ENCODE data around the gene AFG1L. TPM values are rescaled to one million over a fixed set of nuclear protein-coding genes. Genes with fewer than 3 reads are reported as not detected.

The AFG1L gene
- total RNA-seq, 3 donors from 2014 or later = 8.4 to 11.7 (median 10.6) TPM

DNA sequence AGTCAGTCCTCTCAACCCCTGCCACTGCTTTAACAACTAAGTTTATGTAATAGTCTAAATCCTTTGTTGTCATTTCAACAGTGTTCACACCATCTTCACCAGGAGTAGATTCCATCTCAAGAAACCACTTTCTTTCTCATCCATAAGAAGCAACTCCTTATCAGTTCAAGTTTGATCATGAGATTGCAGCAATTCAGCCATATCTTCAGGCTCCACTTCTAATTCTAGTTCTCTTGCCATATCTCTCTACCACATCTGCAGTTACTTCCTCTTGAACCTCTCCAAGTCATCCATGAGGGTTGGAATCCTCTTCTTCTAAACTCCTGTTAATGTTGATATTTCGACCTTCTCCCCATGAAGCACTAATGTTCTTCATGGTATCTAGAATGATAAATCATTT lies 208.0 kb downstream of the AFG1L start:
- ATAC-seq (no peak), DNase-seq (no peak)
- TF ChIP-seq, protein P1, sequence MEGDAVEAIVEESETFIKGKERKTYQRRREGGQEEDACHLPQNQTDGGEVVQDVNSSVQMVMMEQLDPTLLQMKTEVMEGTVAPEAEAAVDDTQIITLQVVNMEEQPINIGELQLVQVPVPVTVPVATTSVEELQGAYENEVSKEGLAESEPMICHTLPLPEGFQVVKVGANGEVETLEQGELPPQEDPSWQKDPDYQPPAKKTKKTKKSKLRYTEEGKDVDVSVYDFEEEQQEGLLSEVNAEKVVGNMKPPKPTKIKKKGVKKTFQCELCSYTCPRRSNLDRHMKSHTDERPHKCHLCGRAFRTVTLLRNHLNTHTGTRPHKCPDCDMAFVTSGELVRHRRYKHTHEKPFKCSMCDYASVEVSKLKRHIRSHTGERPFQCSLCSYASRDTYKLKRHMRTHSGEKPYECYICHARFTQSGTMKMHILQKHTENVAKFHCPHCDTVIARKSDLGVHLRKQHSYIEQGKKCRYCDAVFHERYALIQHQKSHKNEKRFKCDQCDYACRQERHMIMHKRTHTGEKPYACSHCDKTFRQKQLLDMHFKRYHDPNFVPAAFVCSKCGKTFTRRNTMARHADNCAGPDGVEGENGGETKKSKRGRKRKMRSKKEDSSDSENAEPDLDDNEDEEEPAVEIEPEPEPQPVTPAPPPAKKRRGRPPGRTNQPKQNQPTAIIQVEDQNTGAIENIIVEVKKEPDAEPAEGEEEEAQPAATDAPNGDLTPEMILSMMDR (IDR thresholded peaks at IDR 0.05) = no peak
- no peaks in the 10 kb centered on the region for H3K4me1 ChIP-seq (ENCODE audit: low read depth)
- H3K4me3 ChIP-seq = no peak overlapping the region
- H3K9me3 ChIP-seq = no peaks in the 10 kb centered on the region
- intact Hi-C loops (cut with DNase I, micrococcal nuclease) = no loop called here
- no peaks in the 10 kb centered on the region for H3K36me3 ChIP-seq (ENCODE audit: low read depth)

DNA sequence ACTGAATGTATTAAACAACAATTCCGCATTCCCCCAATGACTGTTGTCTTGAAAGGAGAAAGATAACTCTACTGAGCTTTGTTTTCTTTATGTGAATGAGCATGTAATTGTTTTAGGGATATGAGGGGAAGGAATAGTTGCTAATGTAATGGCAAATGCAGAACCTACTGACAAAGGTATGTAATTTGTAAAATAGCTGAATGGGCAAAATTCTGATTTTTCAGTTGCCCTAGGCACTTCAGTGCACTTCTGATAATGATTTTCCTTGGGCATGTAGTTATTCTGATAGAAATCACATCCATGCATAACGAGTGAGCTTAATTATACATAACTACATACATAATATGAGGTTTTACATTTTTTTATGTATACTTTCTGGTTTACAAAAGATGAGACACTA lies 212.5 kb downstream of the AFG1L start:
- no peaks in the 10 kb centered on the region for H3K36me3 ChIP-seq (ENCODE audit: low read depth)
- H3K9me3 ChIP-seq = no peaks in the 10 kb centered on the region
- ATAC-seq (no peak), DNase-seq (no peak)
- no peak overlapping the region for H3K4me3 ChIP-seq
- H3K4me1 ChIP-seq (ENCODE audit: low read depth) = no peaks in the 10 kb centered on the region
- TF ChIP-seq, protein P1 (IDR thresholded peaks at IDR 0.05) = no peak
- intact Hi-C loops (cut with DNase I, micrococcal nuclease) = no loop called here

DNA sequence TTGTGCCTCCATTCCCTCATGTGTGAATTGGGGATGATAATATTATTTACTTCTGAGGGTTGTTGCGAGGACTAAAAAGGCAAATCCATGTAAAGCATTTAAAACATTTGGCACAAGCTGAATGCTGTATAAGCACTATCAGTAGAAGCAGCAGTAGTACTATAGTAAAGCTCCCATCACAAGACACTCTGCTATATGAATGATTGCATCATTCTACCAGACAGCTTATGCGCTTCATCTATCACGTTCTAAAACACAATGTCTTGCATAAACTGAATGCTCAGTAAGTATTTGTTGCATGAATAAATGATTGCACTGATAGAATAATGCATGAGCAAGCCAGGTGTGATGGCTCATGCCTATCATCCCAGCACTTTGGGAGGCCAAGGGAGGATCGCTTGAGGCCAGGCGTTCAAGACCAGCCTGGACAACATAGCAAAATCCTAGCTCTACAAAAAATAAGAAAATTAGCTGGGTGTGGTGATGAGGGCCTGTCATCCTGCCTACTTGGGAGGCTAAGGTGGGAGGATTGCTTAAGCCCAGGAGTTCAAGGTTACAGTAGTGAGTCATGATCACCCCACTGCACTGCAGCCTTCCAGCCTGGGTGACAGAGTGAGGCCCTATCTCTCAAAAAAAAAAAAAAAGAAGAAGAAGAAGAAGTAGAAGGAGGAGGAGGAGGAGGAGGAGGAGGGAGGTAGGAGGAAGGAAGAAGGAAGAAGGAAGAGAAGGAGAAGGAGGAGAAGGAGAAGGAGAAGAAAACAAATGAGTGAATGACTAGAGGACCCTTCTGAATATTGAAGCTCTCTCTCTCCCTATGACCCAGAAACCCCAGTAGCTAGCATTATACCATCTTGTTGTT lies 215.8 kb downstream of the AFG1L start:
- intact Hi-C loops (cut with DNase I, micrococcal nuclease) = no loop called here
- Histone ChIP-seq H3K4me1 (ENCODE audit: low read depth) (no peaks in the 10 kb centered on the region), H3K9me3 (no peaks in the 10 kb centered on the region), H3K36me3 (ENCODE audit: low read depth) (no peaks in the 10 kb centered on the region), H3K4me3 (no peak overlapping the region)
- no peak for ATAC-seq
- TF ChIP-seq, protein P1 (IDR thresholded peaks at IDR 0.05) = no peak
- DNase-seq = no peak

DNA sequence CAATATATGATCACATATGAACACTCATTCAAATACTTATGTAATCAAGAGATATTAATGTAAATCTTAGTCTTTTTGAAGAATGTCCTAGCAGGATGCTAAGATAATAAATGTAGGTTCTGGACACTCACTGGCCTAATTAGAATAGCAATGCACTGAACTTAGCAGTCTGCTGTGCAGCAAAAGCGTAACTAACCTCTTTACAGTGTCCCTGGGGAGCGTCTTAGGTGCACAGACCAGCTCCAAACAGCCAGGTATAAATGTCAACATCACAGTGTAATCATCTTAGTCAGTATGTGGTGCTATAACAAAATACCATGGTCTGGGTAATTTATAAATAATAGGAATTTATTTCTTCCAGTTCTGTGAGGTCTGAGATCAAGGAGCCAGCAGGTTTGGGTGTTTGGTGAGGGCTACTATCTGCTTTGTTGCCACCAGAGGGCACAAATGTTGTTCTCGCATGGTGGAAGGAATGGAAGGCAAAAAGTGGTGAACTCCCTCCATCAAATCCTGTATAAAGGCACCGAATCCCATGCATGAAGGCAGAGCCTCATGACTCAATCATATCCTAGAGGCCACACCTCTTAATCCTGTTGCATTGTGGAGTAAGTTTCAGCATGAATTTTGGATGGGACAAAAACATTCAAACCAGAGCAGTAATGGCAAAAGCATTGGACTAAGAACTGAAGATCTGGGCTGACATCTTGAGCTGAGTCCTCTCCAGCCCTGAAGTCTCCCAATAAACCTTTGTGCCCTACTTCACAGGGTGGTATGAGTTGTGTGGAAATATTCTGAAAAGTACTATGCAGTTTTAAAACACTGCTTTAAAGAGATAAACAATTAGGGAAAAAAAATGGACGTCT lies 224.1 kb downstream of the AFG1L start:
- DNase-seq (no peak), ATAC-seq (peak; percentile 21)
- H3K4me3 ChIP-seq = no peak overlapping the region
- intact Hi-C loops (cut with DNase I, micrococcal nuclease) = no loop called here
- H3K4me1 ChIP-seq (ENCODE audit: low read depth) = no peaks in the 10 kb centered on the region
- no peaks in the 10 kb centered on the region for H3K9me3 ChIP-seq
- TF ChIP-seq, protein P1 (IDR thresholded peaks at IDR 0.05) = no peak
- no peaks in the 10 kb centered on the region for H3K36me3 ChIP-seq (ENCODE audit: low read depth)

DNA sequence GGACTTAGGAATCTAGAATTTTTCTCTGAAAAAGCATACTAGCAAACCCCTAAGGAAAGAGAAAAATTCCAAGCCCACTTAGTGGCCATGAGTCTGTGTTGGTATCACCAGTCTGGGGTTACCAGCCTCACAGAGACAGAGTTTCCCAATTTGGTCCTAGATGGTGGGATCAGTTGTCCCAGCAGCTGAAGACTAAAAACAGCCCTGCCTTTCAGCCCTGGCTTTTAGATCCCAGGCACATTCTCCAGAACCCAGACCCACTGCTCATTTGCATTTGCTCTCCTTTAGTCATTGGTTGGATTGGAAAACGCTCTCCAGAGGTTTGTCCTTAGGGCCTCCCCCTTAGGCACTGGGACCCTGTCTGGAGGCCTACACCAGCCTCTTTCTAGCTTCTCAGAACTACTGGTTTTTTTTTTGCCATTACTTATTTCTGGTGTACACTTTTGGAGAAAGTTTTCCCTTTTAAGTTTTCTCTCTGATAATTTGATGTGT lies 226.8 kb downstream of the AFG1L start:
- Histone ChIP-seq H3K9me3 (no peaks in the 10 kb centered on the region), H3K4me1 (ENCODE audit: low read depth) (no peaks in the 10 kb centered on the region), H3K36me3 (ENCODE audit: low read depth) (no peaks in the 10 kb centered on the region), H3K4me3 (no peak overlapping the region)
- no peak for DNase-seq
- ATAC-seq = no peak
- TF ChIP-seq, protein P1 (IDR thresholded peaks at IDR 0.05) = no peak
- intact Hi-C loops (cut with DNase I, micrococcal nuclease) = loop anchor here in 1 of 2 donors (10.0 kb wide), 1 partner anchor 407 kb away; no protein-coding TSS in a partner anchor
